Body of pancreas (tissue), 4 donors: ENCODE measurements around the gene POLR1A. TPM values are rescaled to one million over a fixed set of nuclear protein-coding genes. Genes with fewer than 3 reads are reported as not detected.
"Not testable (repeated sequence)": the region's sequence is repeated elsewhere in the genome, so short reads cannot be mapped to it uniquely, and the experiment has no call there.

Source experiments
- ATAC-seq: fragments of 150-250 bp; one replicate; pipeline ENCODE4 v1.9.1; 2016
- DNase-seq, 4 donors: peaks; one replicate each; pipeline ENCODE4 v3.0.0-alpha.2; 2019
- H3K27ac ChIP-seq, 4 donors: fragments of 200-600 bp; sonication (generic); 1 replicate in 3 of 4; 2 replicates in 1 of 4; pipeline versions ENCODE4 v1.5.1 to v1.6.1; 2016 to 2019; ENCODE audit warnings: mild to moderate bottlenecking in 1 of 4, mixed read lengths in 1 of 4, moderate library complexity in 1 of 4
- H3K27me3 ChIP-seq, 2 donors: fragments of 200-600 bp; sonication (generic); one replicate each; pipeline ENCODE4 v1.6.0; 2016; ENCODE audit warnings: mild to moderate bottlenecking in 1 of 2
- H3K36me3 ChIP-seq, 2 donors: fragments of 200-600 bp; sonication (generic); replicated peaks in 1 of 2; 2 replicates each; pipeline ENCODE4 v1.5.1; 2016; ENCODE audit warnings: low read depth in 2 of 2; ENCODE audit not compliant: insufficient read depth in 1 of 2
- H3K4me1 ChIP-seq: fragments of 200-600 bp; sonication (generic); one replicate; pipeline ENCODE4 v1.6.0; 2016
- H3K4me3 ChIP-seq, 2 donors: fragments of 200-600 bp; sonication (generic); 1 replicate in 1 of 2; 2 replicates in 1 of 2; pipeline ENCODE4 v1.5.1; 2016 to 2019
- H3K9me3 ChIP-seq, 3 donors: fragments of 200-600 bp; sonication (generic); 1 replicate in 2 of 3; 2 replicates in 1 of 3; pipeline ENCODE4 v1.5.1; 2016
- CTCF ChIP-seq, 7 experiments: fragments of 450-650 bp in 4 of 7; fragments of 200-600 bp in 3 of 7; sonication (generic) in 3 of 7; IDR thresholded peaks; one replicate each; pipeline ENCODE4 v1.5.1; 2016 to 2019; ENCODE audit warnings: antibody characterized with exemption in 7 of 7
- POLR2A ChIP-seq, 3 donors: fragments of 450-650 bp; IDR thresholded peaks; one replicate each; pipeline ENCODE4 v1.6.1; 2016; ENCODE audit warnings: antibody characterized with exemption in 3 of 3, mild to moderate bottlenecking in 2 of 3
- WGBS, 2 donors: methylation state at CpG; one replicate each; pipeline ENCODE4 v1.1.5; 2017; 5-methylcytosine and 5-hydroxymethylcytosine counted together
- intact Hi-C: fragments of 100-400 bp; cut with DNase I; formaldehyde crosslinking; loops from one replicate; pipeline ENCODE4 v1.15.1; 2023
- total RNA-seq, 2 donors: library from RNA; depleted of rRNA; stranded (reverse); fragments of >200 nt; gene quantifications; one replicate each; pipeline ENCODE4 v1.1.0, GENCODE V29; 2016

Gene POLR1A
- total RNA-seq, 2 donors from 2014 or later, result 18.7 to 36.6 TPM

DNA sequence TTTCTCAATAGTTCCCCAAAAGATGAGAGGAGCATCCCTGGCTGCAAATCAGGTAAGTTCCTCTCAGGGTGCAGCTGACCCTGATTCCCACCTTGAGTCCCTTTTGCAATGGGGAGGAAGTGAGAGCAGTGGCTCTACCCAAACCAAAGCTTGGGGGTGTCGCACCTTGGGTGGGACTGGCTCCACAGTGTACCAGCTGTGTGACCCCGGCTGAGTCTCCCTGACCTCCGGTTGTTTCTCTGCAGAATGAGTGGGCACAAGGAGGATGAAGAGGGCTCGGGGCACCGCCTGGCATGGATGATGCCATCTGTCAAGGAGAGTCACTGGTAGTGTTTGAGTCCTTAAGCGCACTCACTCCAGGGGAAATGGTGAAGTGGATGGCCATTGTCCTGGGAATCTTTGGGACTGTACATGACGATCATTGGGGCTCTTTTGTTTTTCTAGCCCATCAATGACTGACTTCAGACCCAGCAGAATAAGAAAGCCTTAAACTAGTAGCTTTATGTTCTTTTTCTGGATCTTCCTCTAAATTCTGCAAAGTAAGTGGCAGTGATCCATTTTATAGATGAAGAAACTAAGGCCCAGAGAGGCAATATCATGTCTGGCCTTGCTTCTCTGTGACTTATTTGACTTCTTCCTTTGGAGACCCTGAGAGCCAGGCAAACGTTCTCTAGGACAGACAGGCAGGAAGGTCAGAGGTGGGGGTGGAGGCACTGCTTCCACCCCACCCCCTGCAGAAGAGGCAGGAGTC, 110.6 kb downstream of the POLR1A start:
- 84 to 90% methylated on average over 6 to 8 of the region's 8 CpGs for WGBS, 2 donors
- intact Hi-C loops, result no loop called here
- DNase-seq (no peak), ATAC-seq (no peak)
- H3K4me1 ChIP-seq, result peaks cover 27% of the 10 kb centered on the region
- H3K36me3 ChIP-seq, result no peaks in the 10 kb centered on the region
- TF ChIP-seq CTCF (IDR thresholded peaks at IDR 0.05) (no peak), POLR2A (IDR thresholded peaks at IDR 0.05) (no peak)
- H3K27ac ChIP-seq, result no peak overlapping the region
- H3K9me3 ChIP-seq, result no peaks in the 10 kb centered on the region
- no peaks in the 10 kb centered on the region for H3K27me3 ChIP-seq
- no peak overlapping the region for H3K4me3 ChIP-seq

GRCh38 chr2:85994421-85994777, 111.3 kb downstream of the POLR1A start:
- WGBS, 2 donors, result 83 to 84% methylated on average over 3 of the region's 3 CpGs
- no peaks in the 10 kb centered on the region for H3K36me3 ChIP-seq
- intact Hi-C loops, result no loop called here
- no peaks in the 10 kb centered on the region for H3K27me3 ChIP-seq
- H3K4me1 ChIP-seq, result peaks cover 27% of the 10 kb centered on the region
- TF ChIP-seq CTCF (IDR thresholded peaks at IDR 0.05) (no peak), POLR2A (IDR thresholded peaks at IDR 0.05) (no peak)
- H3K9me3 ChIP-seq, result no peaks in the 10 kb centered on the region
- no peak overlapping the region for H3K27ac ChIP-seq
- ATAC-seq (no peak), DNase-seq (no peak)
- no peak overlapping the region for H3K4me3 ChIP-seq

- ATAC-seq (no peak), DNase-seq (no peak)
- intact Hi-C loops, result no loop called here
- TF ChIP-seq POLR2A (IDR thresholded peaks at IDR 0.05) (no peak), CTCF (IDR thresholded peaks at IDR 0.05) (no peak)
- H3K27me3 ChIP-seq, result no peaks in the 10 kb centered on the region
- no peaks in the 10 kb centered on the region for H3K9me3 ChIP-seq
- no peaks in the 10 kb centered on the region for H3K36me3 ChIP-seq
- H3K27ac ChIP-seq, result no peak overlapping the region
- no peak overlapping the region for H3K4me3 ChIP-seq
- H3K4me1 ChIP-seq, result peaks cover 23% of the 10 kb centered on the region
Measured at GRCh38 chr2:85992611-85993010, 113.1 kb downstream of the POLR1A start.

- peaks cover 20% of the 10 kb centered on the region for H3K4me1 ChIP-seq
- H3K27me3 ChIP-seq, H3K27ac ChIP-seq, ATAC-seq, intact Hi-C loops, H3K36me3 ChIP-seq, DNase-seq, H3K9me3 ChIP-seq, H3K4me3 ChIP-seq: not testable (repeated sequence)
- WGBS, 2 donors, result 96 to 99% methylated on average over 9 of the region's 9 CpGs
Measured at GRCh38 chr2:85992053-85992452, 113.6 kb downstream of the POLR1A start.

- Histone ChIP-seq H3K4me1 (peaks cover 11% of the 10 kb centered on the region), H3K27ac (peak overlapping the region; percentile 26 to 70 (median 48)), H3K27me3 (no peaks in the 10 kb centered on the region), H3K9me3 (no peaks in the 10 kb centered on the region), H3K36me3 (no peaks in the 10 kb centered on the region), H3K4me3 (no peak overlapping the region)
- DNase-seq, result peak in 1 of 4 donors; percentile 37
- 50 to 59% methylated on average over 8 of the region's 8 CpGs for WGBS, 2 donors
- intact Hi-C loops, result no loop called here
- peak; percentile 66 for ATAC-seq
- TF ChIP-seq POLR2A (IDR thresholded peaks at IDR 0.05) (no peak), CTCF (IDR thresholded peaks at IDR 0.05) (no peak)
Measured at GRCh38 chr2:85990084-85990483, 115.6 kb downstream of the POLR1A start.
